BLaER1 treated with 17β-estradiol and CSF1 and Interleukin-3, amounts not matched to agents 10 nM and 100 nM (cell line): ENCODE data around the gene C22orf23.

Source experiments
- H3K27ac ChIP-seq, 11 experiments: shearing (Covaris generic); formaldehyde crosslinking; 2 replicates each; pipeline ENCODE4 v1.8.1; 2022
- H3K27me3 ChIP-seq, 11 experiments: shearing (Covaris generic); formaldehyde crosslinking; 2 replicates each; pipeline ENCODE4 v1.8.1; 2022
- H3K36me3 ChIP-seq, 11 experiments: shearing (Covaris generic); formaldehyde crosslinking; 2 replicates each; pipeline ENCODE4 v1.8.1; 2022
- H3K4me1 ChIP-seq, 10 experiments: shearing (Covaris generic); formaldehyde crosslinking; 2 replicates each; pipeline ENCODE4 v1.8.1; 2022
- H3K4me2 ChIP-seq, 11 experiments: shearing (Covaris generic); formaldehyde crosslinking; 2 replicates each; pipeline ENCODE4 v1.8.1; 2022
- H3K4me3 ChIP-seq, 10 experiments: shearing (Covaris generic); formaldehyde crosslinking; 2 replicates each; pipeline ENCODE4 v1.8.1; 2022
- H3K9ac ChIP-seq, 11 experiments: shearing (Covaris generic); formaldehyde crosslinking; 2 replicates each; pipeline ENCODE4 v1.8.1; 2022
- H3K9me3 ChIP-seq, 11 experiments: shearing (Covaris generic); formaldehyde crosslinking; replicated peaks in 1 of 11; 2 replicates each; pipeline ENCODE4 v1.8.1; 2022
- H4K20me1 ChIP-seq, 11 experiments: shearing (Covaris generic); formaldehyde crosslinking; 2 replicates each; pipeline ENCODE4 v1.8.1; 2022
- Cebpa-rat ChIP-seq, 11 experiments: shearing (Covaris generic); IDR thresholded peaks; 2 replicates each; pipeline ENCODE4 v1.8.1; 2022

C22orf23 gene

DNA sequence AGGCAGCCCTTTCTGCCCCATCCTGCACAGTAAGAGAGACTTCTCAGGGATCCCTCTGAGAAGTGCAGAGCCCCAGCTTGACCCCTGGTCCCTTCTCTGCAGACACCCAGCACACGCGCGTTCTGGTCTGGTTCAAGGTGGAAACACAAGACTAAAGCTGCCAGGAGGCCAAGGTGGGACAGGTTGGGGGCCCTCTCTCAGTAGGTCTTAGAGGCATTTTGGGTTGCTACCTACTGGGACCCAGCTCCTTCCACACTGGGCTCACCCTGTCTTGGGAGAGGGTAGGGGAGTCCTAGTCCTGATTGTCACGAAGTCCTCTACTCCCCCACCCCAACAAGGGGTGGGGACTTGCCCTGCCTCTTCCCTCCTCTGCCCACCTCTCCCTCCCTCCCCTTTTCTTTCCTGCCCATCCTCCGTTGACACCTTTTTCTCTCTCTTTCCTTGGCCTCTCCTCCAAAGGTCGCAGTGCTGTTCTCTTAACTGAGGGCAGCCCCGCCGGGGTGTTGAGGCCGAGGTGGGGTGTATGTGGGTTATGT lies 31.7 kb upstream of the C22orf23 start:
- Histone ChIP-seq H3K4me2 (peak overlapping the region in 7 of 11 experiments; percentile 11 to 68 (median 62); a peak in 10 of 22 replicates), H3K4me3 (no peak overlapping the region), H3K36me3 (peaks cover 0 to 11% (median 6%) of the 10 kb centered on the region in 11 experiments; a peak in 5 of 22 replicates), H3K27ac (0 out of 22 replicates have a peak overlapping the region, but pooled peaks of 1 of the 11 experiments have one; percentile 8), H4K20me1 (peaks cover 0 to 18% (median 0%) of the 10 kb centered on the region in 11 experiments; a peak in 3 of 22 replicates), H3K4me1 (peaks cover 15 to 73% (median 69%) of the 10 kb centered on the region in 10 experiments), H3K9ac (no peak overlapping the region), H3K9me3 (peaks cover 0 to 9% (median 0%) of the 10 kb centered on the region in 11 experiments; a peak in 5 of 22 replicates), H3K27me3 (no peaks in the 10 kb centered on the region)
- no peak for TF ChIP-seq Cebpa-rat (IDR thresholded peaks at IDR 0.05)

GRCh38 chr22:37983860-37984791 lies 30.7 kb upstream of the C22orf23 start, which contains the start of gene SOX10:
TSS of gene SOX10 (minus strand) at chr22:37984555. CDS start at chr22:37983784, 771 bp downstream.
- H3K4me3 ChIP-seq = no peak within 1 kb of the TSS
- peaks cover 15 to 83% (median 79%) of the 10 kb centered on the region in 10 experiments for H3K4me1 ChIP-seq
- H3K27ac ChIP-seq = peak within 1 kb of the TSS in 3 of 11 experiments; percentile 8 to 33 (median 17); a peak in 2 of 22 replicates
- peak within 1 kb of the TSS in 2 of 11 experiments; percentile 29 to 41; a peak in 2 of 22 replicates for H3K9ac ChIP-seq
- H4K20me1 ChIP-seq = peaks cover 0 to 18% (median 0%) of the 10 kb centered on the region in 11 experiments; a peak in 3 of 22 replicates
- no peaks in the 10 kb centered on the region for H3K27me3 ChIP-seq
- peaks cover 0 to 9% (median 0%) of the 10 kb centered on the region in 11 experiments; a peak in 5 of 22 replicates for H3K9me3 ChIP-seq
- TF ChIP-seq Cebpa-rat (IDR thresholded peaks at IDR 0.05) = no peak
- H3K36me3 ChIP-seq = peaks cover 0 to 11% (median 6%) of the 10 kb centered on the region in 11 experiments; a peak in 5 of 22 replicates
- peak within 1 kb of the TSS in 8 of 11 experiments; percentile 12 to 95 (median 58); a peak in 14 of 22 replicates for H3K4me2 ChIP-seq

DNA sequence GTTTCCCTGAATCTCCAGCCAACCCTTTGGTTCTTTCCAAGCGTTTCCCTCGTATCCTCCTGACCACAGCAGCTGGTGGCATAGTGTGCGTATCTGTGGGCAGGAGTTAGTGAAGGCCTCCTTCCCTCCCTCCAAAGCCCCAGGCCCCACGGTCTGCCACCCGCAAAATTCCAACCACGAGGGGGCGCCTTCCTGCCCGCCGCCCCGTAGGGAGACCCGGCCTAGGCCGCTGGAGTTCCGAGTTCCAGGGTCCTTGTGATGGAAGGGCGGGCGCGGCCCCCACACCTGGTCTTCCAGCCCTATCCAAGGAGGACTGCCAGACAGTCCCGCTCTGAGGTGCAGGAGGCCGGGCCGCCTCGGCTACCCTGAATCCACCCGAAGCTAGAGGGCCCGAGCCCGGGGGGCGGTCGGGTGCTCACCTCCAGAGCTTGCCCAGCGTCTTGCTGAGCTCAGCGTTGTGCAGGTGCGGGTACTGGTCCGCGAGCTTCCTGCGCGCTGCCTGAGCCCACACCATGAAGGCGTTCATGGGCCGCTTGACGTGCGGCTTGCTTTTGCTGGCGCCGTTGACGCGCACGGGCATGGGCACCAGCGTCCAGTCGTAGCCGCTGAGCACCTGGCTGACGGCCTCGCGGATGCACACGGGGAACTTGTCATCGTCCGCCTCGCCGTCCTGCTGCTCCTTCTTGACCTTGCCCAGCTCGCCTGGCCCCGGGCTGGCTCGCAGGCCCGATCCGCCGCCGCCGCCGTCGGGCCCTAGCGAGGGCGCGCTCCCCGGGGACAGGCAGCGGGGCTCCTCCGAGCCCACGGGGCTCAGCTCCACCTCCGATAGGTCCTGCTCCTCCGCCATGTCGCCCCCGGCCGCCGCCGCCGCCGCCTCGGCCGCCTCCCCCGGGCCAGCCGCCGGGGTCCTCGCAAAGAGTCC lies 29.8 kb upstream of the C22orf23 start:
- H3K9me3 ChIP-seq = peaks cover 0 to 9% (median 0%) of the 10 kb centered on the region in 11 experiments; a peak in 5 of 22 replicates
- TF ChIP-seq Cebpa-rat (IDR thresholded peaks at IDR 0.05) = no peak
- H3K36me3 ChIP-seq = peaks cover 0 to 11% (median 6%) of the 10 kb centered on the region in 11 experiments; a peak in 5 of 22 replicates
- peaks cover 15 to 91% (median 85%) of the 10 kb centered on the region in 10 experiments for H3K4me1 ChIP-seq
- peaks cover 0 to 20% (median 0%) of the 10 kb centered on the region in 11 experiments; a peak in 4 of 22 replicates for H4K20me1 ChIP-seq
- H3K9ac ChIP-seq = peak overlapping the region in 1 of 11 experiments; percentile 41; a peak in 1 of 22 replicates
- H3K4me2 ChIP-seq = peak overlapping the region in 9 of 11 experiments; percentile 15 to 95 (median 77); a peak in 14 of 22 replicates
- H3K27ac ChIP-seq = 0 out of 22 replicates have a peak overlapping the region, but pooled peaks of 1 of the 11 experiments have one; percentile 33
- H3K27me3 ChIP-seq = no peaks in the 10 kb centered on the region
- no peak overlapping the region for H3K4me3 ChIP-seq

DNA sequence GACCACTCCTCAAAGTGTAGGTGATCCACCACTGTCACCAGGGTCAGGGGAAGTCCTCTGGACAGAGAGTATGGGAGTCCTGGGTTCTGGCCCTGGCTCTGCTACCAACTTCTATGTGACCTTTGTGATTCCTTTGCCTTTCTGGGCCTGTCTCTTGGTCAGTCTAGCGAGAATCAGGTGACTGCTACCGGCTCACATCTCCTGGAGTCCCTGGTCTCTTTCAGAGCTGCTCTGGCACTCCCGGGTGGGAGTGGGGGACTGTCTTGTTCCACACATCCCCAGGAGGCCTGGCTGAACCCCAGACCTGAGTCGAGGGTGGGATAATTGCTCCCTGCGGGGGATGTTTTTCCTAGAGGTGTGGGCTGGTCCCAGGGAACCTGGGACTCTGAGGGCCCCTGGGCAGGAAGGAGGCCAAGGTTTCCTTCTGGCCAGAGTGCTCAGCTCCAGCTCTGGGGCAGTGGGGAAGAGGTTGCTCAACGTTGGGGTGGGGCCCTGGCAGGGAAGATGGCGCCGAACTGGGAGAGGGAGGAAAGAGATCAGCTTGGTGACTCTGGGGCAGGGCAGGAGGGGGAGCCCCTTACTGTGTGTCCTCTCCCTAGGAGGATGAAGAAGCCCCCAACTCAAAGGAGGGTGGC lies 28.9 kb upstream of the C22orf23 start:
- no peaks in the 10 kb centered on the region for H3K27me3 ChIP-seq
- peaks cover 0 to 19% (median 6%) of the 10 kb centered on the region in 11 experiments; a peak in 5 of 22 replicates for H3K36me3 ChIP-seq
- H3K9ac ChIP-seq = no peak overlapping the region
- H3K4me1 ChIP-seq = peaks cover 15 to 93% (median 81%) of the 10 kb centered on the region in 10 experiments
- TF ChIP-seq Cebpa-rat (IDR thresholded peaks at IDR 0.05) = no peak
- peaks cover 0 to 26% (median 0%) of the 10 kb centered on the region in 11 experiments; a peak in 4 of 22 replicates for H4K20me1 ChIP-seq
- no peak overlapping the region for H3K4me3 ChIP-seq
- H3K4me2 ChIP-seq = peak overlapping the region in 9 of 11 experiments; percentile 29 to 95 (median 77); a peak in 18 of 22 replicates
- H3K9me3 ChIP-seq = peaks cover 0 to 9% (median 0%) of the 10 kb centered on the region in 11 experiments; a peak in 5 of 22 replicates
- H3K27ac ChIP-seq = no peak overlapping the region

DNA sequence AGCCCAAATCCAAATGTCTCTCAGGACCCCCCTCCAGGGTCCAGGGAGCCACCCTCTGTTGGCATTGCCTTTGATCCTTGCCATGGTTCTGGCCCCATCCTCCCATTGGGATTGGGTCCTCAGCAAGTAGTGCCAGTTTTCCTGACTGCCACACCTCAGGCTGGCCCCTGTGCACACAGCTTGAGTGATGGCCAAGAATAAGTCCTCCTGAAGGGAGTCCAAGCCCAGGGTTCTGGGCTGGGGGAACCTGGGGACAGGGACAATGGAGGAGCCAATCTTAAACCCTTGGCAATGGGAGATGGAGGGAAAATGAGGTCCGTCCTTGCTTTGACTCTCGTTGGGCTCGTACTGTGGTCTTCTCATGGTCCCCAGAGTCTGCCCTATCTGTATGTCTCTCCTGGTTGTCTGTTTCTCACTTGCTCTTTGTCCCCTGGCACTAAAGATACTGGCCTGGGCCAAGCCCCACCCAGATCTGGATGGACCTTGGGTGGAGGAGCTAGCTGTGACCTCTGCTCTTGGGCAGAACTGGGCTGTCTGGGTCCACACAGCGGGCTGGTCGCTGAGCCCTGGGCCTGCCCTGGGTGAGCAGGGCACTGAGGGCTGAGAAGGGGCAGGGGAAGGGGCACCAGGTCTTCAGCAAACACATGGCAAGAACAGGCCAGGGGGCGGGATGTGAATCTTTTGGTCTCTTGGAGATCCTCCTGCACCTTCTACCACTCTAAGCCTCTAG lies 28.0 kb upstream of the C22orf23 start:
- H3K36me3 ChIP-seq = peaks cover 0 to 27% (median 6%) of the 10 kb centered on the region in 11 experiments; a peak in 6 of 22 replicates
- peaks cover 0 to 9% (median 0%) of the 10 kb centered on the region in 11 experiments; a peak in 5 of 22 replicates for H3K9me3 ChIP-seq
- H3K4me3 ChIP-seq = 0 out of 20 replicates have a peak overlapping the region, but pooled peaks of 1 of the 10 experiments have one; percentile 21
- peak overlapping the region in 9 of 11 experiments; percentile 39 to 95 (median 77); a peak in 18 of 22 replicates for H3K4me2 ChIP-seq
- H3K27me3 ChIP-seq = no peaks in the 10 kb centered on the region
- H3K4me1 ChIP-seq = peaks cover 10 to 89% (median 76%) of the 10 kb centered on the region in 10 experiments; a peak in 19 of 20 replicates
- peak overlapping the region in 1 of 11 experiments; percentile 25; a peak in 1 of 22 replicates for H3K9ac ChIP-seq
- peaks cover 0 to 26% (median 0%) of the 10 kb centered on the region in 11 experiments; a peak in 4 of 22 replicates for H4K20me1 ChIP-seq
- 0 out of 22 replicates have a peak overlapping the region, but pooled peaks of 1 of the 11 experiments have one; percentile 14 for H3K27ac ChIP-seq
- no peak for TF ChIP-seq Cebpa-rat (IDR thresholded peaks at IDR 0.05)

- H3K27ac ChIP-seq = peak overlapping the region in 1 of 11 experiments; percentile 23; a peak in 2 of 22 replicates
- peaks cover 0 to 28% (median 6%) of the 10 kb centered on the region in 11 experiments; a peak in 11 of 22 replicates for H3K36me3 ChIP-seq
- H3K9ac ChIP-seq = peak overlapping the region in 2 of 11 experiments; percentile 4 to 53; a peak in 2 of 22 replicates
- no peak for TF ChIP-seq Cebpa-rat (IDR thresholded peaks at IDR 0.05)
- H3K4me1 ChIP-seq = peaks cover 7 to 78% (median 64%) of the 10 kb centered on the region in 10 experiments; a peak in 17 of 20 replicates
- H3K4me3 ChIP-seq = no peak overlapping the region
- peak overlapping the region in 8 of 11 experiments; percentile 41 to 95 (median 78); a peak in 15 of 22 replicates for H3K4me2 ChIP-seq
- H3K9me3 ChIP-seq = peaks cover 0 to 9% (median 0%) of the 10 kb centered on the region in 11 experiments; a peak in 5 of 22 replicates
- no peaks in the 10 kb centered on the region for H3K27me3 ChIP-seq
- peaks cover 0 to 26% (median 0%) of the 10 kb centered on the region in 11 experiments; a peak in 4 of 22 replicates for H4K20me1 ChIP-seq
Observed at GRCh38 chr22:37979782-37980181, 26.4 kb upstream of the C22orf23 start.
